Neural progenitor cell (in vitro differentiated cells): ENCODE measurements around the gene PTPRT. TPM values are rescaled to one million over a fixed set of nuclear protein-coding genes. Genes with fewer than 3 reads are reported as not detected.

Experiments used
- DNase-seq: peaks from one replicate; pipeline ENCODE4 v3.0.0-alpha.2; 2016; ENCODE audit warnings: low spot score
- H2AFZ ChIP-seq: fragments of 200-600 bp; sonication (generic); replicated peaks from 2 replicates; pipeline ENCODE4 v1.6.1; 2016; ENCODE audit warnings: antibody characterized with exemption
- H3F3A ChIP-seq: fragments of 200-600 bp; sonication (generic); 2 replicates; pipeline ENCODE4 v1.6.1; 2016; ENCODE audit warnings: antibody characterized with exemption, low read depth
- H3K27ac ChIP-seq: fragments of 200-600 bp; sonication (generic); 2 replicates; pipeline ENCODE4 v1.5.1; 2016; ENCODE audit warnings: mild to moderate bottlenecking
- H3K27me3 ChIP-seq: fragments of 200-600 bp; sonication (generic); 2 replicates; pipeline ENCODE4 v1.6.1; 2016; ENCODE audit warnings: mild to moderate bottlenecking, moderate library complexity
- H3K36me3 ChIP-seq: fragments of 200-600 bp; sonication (generic); 2 replicates; pipeline ENCODE4 v1.5.1; 2016
- H3K4me1 ChIP-seq: fragments of 200-600 bp; sonication (generic); 2 replicates; pipeline ENCODE4 v1.6.1; 2016; ENCODE audit warnings: mixed run types
- H3K4me2 ChIP-seq: fragments of 200-600 bp; sonication (generic); 2 replicates; pipeline ENCODE4 v1.6.1; 2016
- H3K4me3 ChIP-seq: fragments of 200-600 bp; sonication (generic); 2 replicates; pipeline ENCODE4 v1.5.1; 2016
- H3K79me2 ChIP-seq: fragments of 200-600 bp; sonication (generic); 2 replicates; pipeline ENCODE4 v1.6.1; 2016; ENCODE audit warnings: low read depth
- H3K9ac ChIP-seq: fragments of 200-600 bp; sonication (generic); 2 replicates; pipeline ENCODE4 v1.6.1; 2016
- H3K9me3 ChIP-seq: fragments of 200-600 bp; sonication (generic); 2 replicates; pipeline ENCODE4 v1.5.1; 2016; ENCODE audit warnings: low read depth
- H4K20me1 ChIP-seq: fragments of 200-600 bp; sonication (generic); 2 replicates; pipeline ENCODE4 v1.6.1; 2016; ENCODE audit warnings: low read depth
- H3K27ac Mint-ChIP-seq: 3 replicates; pipeline ENCODE4 v1.8.0; 2021; ENCODE audit warnings: mixed read lengths
- H3K27me3 Mint-ChIP-seq: 2 replicates; pipeline ENCODE4 v1.8.0; 2022; ENCODE audit warnings: low read depth, mild to moderate bottlenecking, inconsistent platforms, moderate library complexity, mixed read lengths; ENCODE audit not compliant: insufficient read depth
- H3K36me3 Mint-ChIP-seq: 3 replicates; pipeline ENCODE4 v1.8.0; 2021; ENCODE audit warnings: mixed read lengths
- H3K4me1 Mint-ChIP-seq: 3 replicates; pipeline ENCODE4 v1.8.0; 2021; ENCODE audit warnings: mixed read lengths
- H3K4me3 Mint-ChIP-seq: 3 replicates; pipeline ENCODE4 v1.8.0; 2021; ENCODE audit warnings: mild to moderate bottlenecking, moderate library complexity, mixed read lengths
- H3K9me3 Mint-ChIP-seq: 3 replicates; pipeline ENCODE4 v1.8.0; 2020; ENCODE audit warnings: mixed read lengths
- CTCF ChIP-seq: fragments of 200-600 bp; sonication (generic); IDR thresholded peaks from 2 replicates; pipeline ENCODE4 v1.5.1; 2017; ENCODE audit warnings: antibody characterized with exemption, mild to moderate bottlenecking
- EZH2 ChIP-seq: fragments of 200-600 bp; sonication (generic); IDR thresholded peaks from 2 replicates; pipeline ENCODE4 v1.6.1; 2017; ENCODE audit warnings: antibody characterized with exemption, mild to moderate bottlenecking, moderate library complexity
- EZH2phosphoT487 ChIP-seq: fragments of 200-600 bp; sonication (generic); IDR thresholded peaks from 2 replicates; pipeline ENCODE4 v1.6.1; 2017; ENCODE audit warnings: antibody characterized with exemption
- total RNA-seq: library from RNA; depleted of rRNA; stranded (reverse); fragments of >200 nt; gene quantifications from 2 replicates; pipeline ENCODE4 v1.2.3, GENCODE V29; 2015; ENCODE audit warnings: low replicate concordance

The PTPRT gene
- total RNA-seq, 1 donor from 2014 or later = 1.1 TPM

GRCh38 chr20:42530855-42531448 is 658.8 kb downstream of the PTPRT start:
- peak; percentile 60 for DNase-seq
- Histone ChIP-seq H3K9ac (no peak overlapping the region), H4K20me1 (no peaks in the 10 kb centered on the region), H3F3A (no peaks in the 10 kb centered on the region), H3K4me3 (no peak overlapping the region), H3K4me2 (no peak overlapping the region), H3K79me2 (no peaks in the 10 kb centered on the region), H3K36me3 (no peaks in the 10 kb centered on the region), H2AFZ (no peak overlapping the region), H3K4me1 (no peaks in the 10 kb centered on the region), H3K27ac (no peak overlapping the region), H3K9me3 (no peaks in the 10 kb centered on the region), H3K27me3 (no peaks in the 10 kb centered on the region)
- Mint-ChIP-seq H3K9me3 (peaks cover 4% of the 10 kb centered on the region), H3K27ac (no peak overlapping the region), H3K27me3 (no peaks in the 10 kb centered on the region), H3K36me3 (no peaks in the 10 kb centered on the region), H3K4me1 (peaks cover 10% of the 10 kb centered on the region), H3K4me3 (no peak overlapping the region)
- no peak for TF ChIP-seq EZH2phosphoT487
- no peak for TF ChIP-seq EZH2
- peak; percentile 84 for TF ChIP-seq CTCF

DNA sequence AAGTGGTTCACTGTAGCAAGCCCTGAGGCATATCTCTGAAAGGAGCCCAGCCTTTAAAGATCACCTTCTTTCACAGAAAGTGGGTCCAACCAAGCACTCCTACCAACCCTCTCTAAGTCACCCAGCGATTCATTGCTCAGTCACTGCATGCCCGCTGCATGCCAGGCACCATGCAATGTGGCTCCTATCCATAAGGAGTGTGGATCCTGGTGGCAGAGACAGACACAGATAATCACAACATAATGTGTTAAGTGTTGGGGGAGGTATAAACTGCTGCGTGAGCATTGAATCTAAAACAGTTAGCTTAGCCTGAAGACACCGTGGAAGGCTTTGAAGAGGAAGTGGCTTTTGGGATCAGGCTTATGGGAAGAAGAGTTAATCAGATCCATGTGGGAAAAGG is 659.5 kb downstream of the PTPRT start:
- Mint-ChIP-seq H3K9me3 (peaks cover 6% of the 10 kb centered on the region), H3K36me3 (no peaks in the 10 kb centered on the region), H3K27me3 (no peaks in the 10 kb centered on the region), H3K27ac (no peak overlapping the region), H3K4me1 (peaks cover 10% of the 10 kb centered on the region), H3K4me3 (no peak overlapping the region)
- no peaks in the 10 kb centered on the region for H3K36me3 ChIP-seq
- H3K79me2 ChIP-seq = no peaks in the 10 kb centered on the region
- no peaks in the 10 kb centered on the region for H3K27me3 ChIP-seq
- H3K4me3 ChIP-seq = no peak overlapping the region
- no peak overlapping the region for H3K27ac ChIP-seq
- no peak overlapping the region for H3K9ac ChIP-seq
- H3K9me3 ChIP-seq = no peaks in the 10 kb centered on the region
- no peak overlapping the region for H2AFZ ChIP-seq
- no peaks in the 10 kb centered on the region for H3K4me1 ChIP-seq
- no peak for TF ChIP-seq EZH2phosphoT487
- no peak for TF ChIP-seq CTCF
- TF ChIP-seq EZH2 = no peak
- no peak for DNase-seq
- H3K4me2 ChIP-seq = no peak overlapping the region
- no peaks in the 10 kb centered on the region for H4K20me1 ChIP-seq
- H3F3A ChIP-seq = no peaks in the 10 kb centered on the region

GRCh38 chr20:42524058-42524457 is 665.6 kb downstream of the PTPRT start:
- no peaks in the 10 kb centered on the region for H3F3A ChIP-seq
- H3K4me3 ChIP-seq = no peak overlapping the region
- no peak overlapping the region for H3K27ac ChIP-seq
- no peaks in the 10 kb centered on the region for H4K20me1 ChIP-seq
- H3K36me3 Mint-ChIP-seq = no peaks in the 10 kb centered on the region
- H3K9me3 ChIP-seq = no peaks in the 10 kb centered on the region
- H3K36me3 ChIP-seq = no peaks in the 10 kb centered on the region
- no peak overlapping the region for H3K4me2 ChIP-seq
- H3K79me2 ChIP-seq = no peaks in the 10 kb centered on the region
- no peak overlapping the region for H2AFZ ChIP-seq
- DNase-seq = no peak
- H3K9ac ChIP-seq = no peak overlapping the region
- H3K4me1 ChIP-seq = no peaks in the 10 kb centered on the region
- no peak overlapping the region for H3K27ac Mint-ChIP-seq
- H3K27me3 Mint-ChIP-seq = no peaks in the 10 kb centered on the region
- TF ChIP-seq EZH2 (no peak), EZH2phosphoT487 (no peak), CTCF (no peak)
- H3K27me3 ChIP-seq = no peaks in the 10 kb centered on the region
- no peak overlapping the region for H3K4me3 Mint-ChIP-seq
- H3K9me3 Mint-ChIP-seq = peaks cover 8% of the 10 kb centered on the region
- H3K4me1 Mint-ChIP-seq = no peaks in the 10 kb centered on the region
